Neural cell (in vitro differentiated cells): Measurements from ENCODE around the gene CCL28. TPM values are rescaled to one million over a fixed set of nuclear protein-coding genes. Genes with fewer than 3 reads are reported as not detected.

Source experiments
- H2AFZ ChIP-seq: fragments of 200-600, 300-800 bp; sonication (generic), shearing (Covaris generic); 2 replicates; pipeline ENCODE4 v1.6.0; 2014; ENCODE audit warnings: low read depth, mild to moderate bottlenecking, antibody characterized with exemption, low read length, moderate library complexity
- H3F3A ChIP-seq: fragments of 200-600 bp; shearing (Covaris generic); 2 replicates; pipeline ENCODE4 v1.6.1; 2016; ENCODE audit warnings: mild to moderate bottlenecking, moderate library complexity, mixed read lengths, antibody characterized with exemption, low read length; ENCODE audit not compliant: insufficient read depth, poor library complexity, severe bottlenecking
- H3K27ac ChIP-seq: fragments of 200-600, 300-800 bp; sonication (generic), shearing (Covaris generic); 2 replicates; pipeline ENCODE4 v1.5.1; 2014; ENCODE audit warnings: mild to moderate bottlenecking, low read length, moderate library complexity
- H3K27me3 ChIP-seq: fragments of 300-800, 200-600 bp; sonication (generic), shearing (Covaris generic); 2 replicates; pipeline ENCODE4 v1.6.0; 2014; ENCODE audit warnings: mild to moderate bottlenecking, low read depth, low read length, moderate library complexity; ENCODE audit not compliant: insufficient read depth
- H3K36me3 ChIP-seq: fragments of 300-800, 200-600 bp; sonication (generic), shearing (Covaris generic); 2 replicates; pipeline ENCODE4 v1.5.1; 2014; ENCODE audit warnings: mild to moderate bottlenecking, antibody characterized with exemption, low read length, moderate library complexity; ENCODE audit not compliant: insufficient read depth
- H3K4me2 ChIP-seq: fragments of 300-800, 200-600 bp; sonication (generic), shearing (Covaris generic); 2 replicates; pipeline ENCODE4 v1.6.0; 2014; ENCODE audit warnings: mild to moderate bottlenecking, low read length
- H3K4me3 ChIP-seq: fragments of 300-800, 200-600 bp; sonication (generic), shearing (Covaris generic); 2 replicates; pipeline ENCODE4 v1.5.1; 2014; ENCODE audit warnings: mild to moderate bottlenecking, low read length, moderate library complexity
- H3K79me2 ChIP-seq: fragments of 200-600 bp; shearing (Covaris generic); replicated peaks from 2 replicates; pipeline ENCODE4 v1.6.0; 2014; ENCODE audit warnings: mild to moderate bottlenecking, low read length, moderate library complexity; ENCODE audit not compliant: insufficient read depth
- H3K9ac ChIP-seq: fragments of 300-800, 200-600 bp; sonication (generic), shearing (Covaris generic); 2 replicates; pipeline ENCODE4 v1.6.1; 2016; ENCODE audit warnings: mild to moderate bottlenecking, low read length, mixed read lengths
- H3K9me2 ChIP-seq: fragments of 200-600 bp; shearing (Covaris generic); 2 replicates; pipeline ENCODE4 v1.6.1; 2016; ENCODE audit warnings: mild to moderate bottlenecking, low read length, mixed read lengths; ENCODE audit not compliant: insufficient read depth
- H3K9me3 ChIP-seq: fragments of 200-600, 300-800 bp; sonication (generic), shearing (Covaris generic); 2 replicates; pipeline ENCODE4 v1.6.1; 2016; ENCODE audit warnings: mild to moderate bottlenecking, mixed run types, low read length, moderate library complexity, mixed read lengths
- H4K20me1 ChIP-seq: fragments of 200-600 bp; shearing (Covaris generic); 2 replicates; pipeline ENCODE4 v1.6.1; 2016; ENCODE audit warnings: mild to moderate bottlenecking, mixed run types; ENCODE audit not compliant: insufficient read depth
- EP300 ChIP-seq: fragments of 450-650 bp; conservative IDR thresholded peaks from 2 replicates; pipeline ENCODE4 v1.6.1; 2014; ENCODE audit warnings: antibody characterized with exemption, mild to moderate bottlenecking, moderate library complexity; ENCODE audit not compliant: poor library complexity, severe bottlenecking
- EZH2 ChIP-seq: fragments of 200-600, 300-800 bp; shearing (Covaris generic), sonication (generic); IDR thresholded peaks from 2 replicates; pipeline ENCODE4 v1.6.1; 2014; ENCODE audit warnings: antibody characterized with exemption, low read length, borderline replicate concordance, mild to moderate bottlenecking; ENCODE audit not compliant: insufficient read depth, poor library complexity, severe bottlenecking
- MXI1 ChIP-seq: fragments of 450-650 bp; conservative IDR thresholded peaks from 2 replicates; pipeline ENCODE4 v1.6.1; 2014; ENCODE audit warnings: antibody characterized with exemption, mild to moderate bottlenecking; ENCODE audit not compliant: poor library complexity, severe bottlenecking
- POLR2AphosphoS5 ChIP-seq: IDR thresholded peaks from 2 replicates; pipeline ENCODE4 v1.6.1; 2012
- RAD21 ChIP-seq: fragments of 450-650 bp; conservative IDR thresholded peaks from 2 replicates; pipeline ENCODE4 v1.6.1; 2014; ENCODE audit warnings: antibody characterized with exemption, mild to moderate bottlenecking, moderate library complexity
- SMC3 ChIP-seq: fragments of 450-650 bp; conservative IDR thresholded peaks from 2 replicates; pipeline ENCODE4 v1.6.1; 2014; ENCODE audit warnings: antibody characterized with exemption, mild to moderate bottlenecking, moderate library complexity; ENCODE audit not compliant: poor library complexity
- TAF1 ChIP-seq: IDR thresholded peaks from 2 replicates; pipeline ENCODE4 v1.6.1; 2012; ENCODE audit warnings: low read depth
- polyA plus RNA-seq: library from polyadenylated mRNA; depleted of rRNA; stranded (reverse); fragments of >200 nt; gene quantifications from 2 replicates; pipeline ENCODE4 v1.2.3, GENCODE V29; 2014
- TF ChIP-seq, protein P1 (sequence below): fragments of 450-650 bp; IDR thresholded peaks from 2 replicates; pipeline ENCODE4 v1.5.1; 2014; ENCODE audit warnings: antibody characterized with exemption, mild to moderate bottlenecking, moderate library complexity; ENCODE audit not compliant: poor library complexity, severe bottlenecking
- TF ChIP-seq, protein P2 (sequence below): IDR thresholded peaks from 2 replicates; pipeline ENCODE4 v1.6.1; 2012; ENCODE audit warnings: borderline replicate concordance

CCL28 gene
- polyA plus RNA-seq, 1 donor from 2014 or later, result not detected

DNA sequence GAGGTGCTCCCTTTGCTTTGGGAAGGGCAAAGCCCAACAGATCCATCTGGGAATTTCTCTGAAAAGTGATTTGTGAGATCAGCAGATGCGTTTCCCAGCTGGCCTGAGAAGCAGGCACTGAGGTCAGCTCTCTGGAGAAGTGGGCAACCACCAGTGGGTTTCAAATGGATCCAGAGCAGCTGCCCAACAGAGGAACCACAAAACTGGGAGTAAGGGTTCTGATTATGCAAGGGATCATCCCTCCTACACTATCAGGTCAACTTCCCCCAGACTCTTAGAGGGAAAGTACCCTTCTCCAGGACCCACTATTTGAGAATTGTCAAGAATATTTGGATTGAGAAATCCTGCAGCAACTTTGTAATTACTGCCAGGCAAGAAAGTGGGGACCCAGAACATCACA lies 21.7 kb downstream of the CCL28 start:
- Histone ChIP-seq H3F3A (no peaks in the 10 kb centered on the region), H4K20me1 (no peaks in the 10 kb centered on the region), H3K9me2 (no peaks in the 10 kb centered on the region), H3K4me3 (no peak overlapping the region), H3K79me2 (no peaks in the 10 kb centered on the region), H3K4me2 (no peak overlapping the region), H3K27ac (no peak overlapping the region), H3K9me3 (no peaks in the 10 kb centered on the region), H3K9ac (no peak overlapping the region), H2AFZ (no peak overlapping the region), H3K36me3 (no peaks in the 10 kb centered on the region), H3K27me3 (no peaks in the 10 kb centered on the region)
- TF ChIP-seq, protein P1, sequence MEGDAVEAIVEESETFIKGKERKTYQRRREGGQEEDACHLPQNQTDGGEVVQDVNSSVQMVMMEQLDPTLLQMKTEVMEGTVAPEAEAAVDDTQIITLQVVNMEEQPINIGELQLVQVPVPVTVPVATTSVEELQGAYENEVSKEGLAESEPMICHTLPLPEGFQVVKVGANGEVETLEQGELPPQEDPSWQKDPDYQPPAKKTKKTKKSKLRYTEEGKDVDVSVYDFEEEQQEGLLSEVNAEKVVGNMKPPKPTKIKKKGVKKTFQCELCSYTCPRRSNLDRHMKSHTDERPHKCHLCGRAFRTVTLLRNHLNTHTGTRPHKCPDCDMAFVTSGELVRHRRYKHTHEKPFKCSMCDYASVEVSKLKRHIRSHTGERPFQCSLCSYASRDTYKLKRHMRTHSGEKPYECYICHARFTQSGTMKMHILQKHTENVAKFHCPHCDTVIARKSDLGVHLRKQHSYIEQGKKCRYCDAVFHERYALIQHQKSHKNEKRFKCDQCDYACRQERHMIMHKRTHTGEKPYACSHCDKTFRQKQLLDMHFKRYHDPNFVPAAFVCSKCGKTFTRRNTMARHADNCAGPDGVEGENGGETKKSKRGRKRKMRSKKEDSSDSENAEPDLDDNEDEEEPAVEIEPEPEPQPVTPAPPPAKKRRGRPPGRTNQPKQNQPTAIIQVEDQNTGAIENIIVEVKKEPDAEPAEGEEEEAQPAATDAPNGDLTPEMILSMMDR, result no peak
- TF ChIP-seq RAD21, result no peak
- no peak for TF ChIP-seq MXI1
- no peak for TF ChIP-seq EZH2
- no peak for TF ChIP-seq EP300
- TF ChIP-seq SMC3, result no peak
- no peak for TF ChIP-seq POLR2AphosphoS5
- TF ChIP-seq TAF1, result no peak
- TF ChIP-seq, protein P2, sequence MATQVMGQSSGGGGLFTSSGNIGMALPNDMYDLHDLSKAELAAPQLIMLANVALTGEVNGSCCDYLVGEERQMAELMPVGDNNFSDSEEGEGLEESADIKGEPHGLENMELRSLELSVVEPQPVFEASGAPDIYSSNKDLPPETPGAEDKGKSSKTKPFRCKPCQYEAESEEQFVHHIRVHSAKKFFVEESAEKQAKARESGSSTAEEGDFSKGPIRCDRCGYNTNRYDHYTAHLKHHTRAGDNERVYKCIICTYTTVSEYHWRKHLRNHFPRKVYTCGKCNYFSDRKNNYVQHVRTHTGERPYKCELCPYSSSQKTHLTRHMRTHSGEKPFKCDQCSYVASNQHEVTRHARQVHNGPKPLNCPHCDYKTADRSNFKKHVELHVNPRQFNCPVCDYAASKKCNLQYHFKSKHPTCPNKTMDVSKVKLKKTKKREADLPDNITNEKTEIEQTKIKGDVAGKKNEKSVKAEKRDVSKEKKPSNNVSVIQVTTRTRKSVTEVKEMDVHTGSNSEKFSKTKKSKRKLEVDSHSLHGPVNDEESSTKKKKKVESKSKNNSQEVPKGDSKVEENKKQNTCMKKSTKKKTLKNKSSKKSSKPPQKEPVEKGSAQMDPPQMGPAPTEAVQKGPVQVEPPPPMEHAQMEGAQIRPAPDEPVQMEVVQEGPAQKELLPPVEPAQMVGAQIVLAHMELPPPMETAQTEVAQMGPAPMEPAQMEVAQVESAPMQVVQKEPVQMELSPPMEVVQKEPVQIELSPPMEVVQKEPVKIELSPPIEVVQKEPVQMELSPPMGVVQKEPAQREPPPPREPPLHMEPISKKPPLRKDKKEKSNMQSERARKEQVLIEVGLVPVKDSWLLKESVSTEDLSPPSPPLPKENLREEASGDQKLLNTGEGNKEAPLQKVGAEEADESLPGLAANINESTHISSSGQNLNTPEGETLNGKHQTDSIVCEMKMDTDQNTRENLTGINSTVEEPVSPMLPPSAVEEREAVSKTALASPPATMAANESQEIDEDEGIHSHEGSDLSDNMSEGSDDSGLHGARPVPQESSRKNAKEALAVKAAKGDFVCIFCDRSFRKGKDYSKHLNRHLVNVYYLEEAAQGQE, result no peak

DNA sequence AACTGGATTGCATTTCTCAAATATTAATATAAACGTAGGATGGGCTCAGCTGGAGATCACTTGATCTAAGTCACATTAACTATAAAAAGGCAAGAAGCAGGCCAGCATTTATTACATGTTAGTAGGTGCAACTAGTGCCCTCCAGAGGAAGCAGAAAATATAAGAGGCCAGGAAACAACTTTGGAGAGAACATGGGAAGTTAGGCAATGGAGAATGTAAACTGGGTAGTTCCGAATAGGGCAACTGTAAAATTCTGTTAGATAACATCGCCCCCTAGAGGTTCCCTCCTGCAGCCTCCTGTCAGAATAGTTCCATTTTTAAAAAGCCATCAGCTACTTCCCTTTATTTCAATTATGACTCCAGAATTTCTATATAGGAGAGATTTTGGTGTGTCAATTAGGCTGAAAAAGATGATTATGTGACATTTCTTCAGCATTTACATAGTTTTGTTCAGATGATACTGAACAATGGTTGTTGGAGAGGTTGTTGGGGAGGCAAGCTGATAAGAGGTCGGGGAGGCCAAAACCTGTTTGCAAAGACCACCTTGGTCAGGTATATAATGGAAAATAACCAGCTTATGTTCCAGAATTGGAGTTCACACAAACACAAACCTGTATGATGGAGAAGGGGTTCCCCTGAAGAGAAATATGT lies 22.4 kb downstream of the CCL28 start:
- no peak overlapping the region for H2AFZ ChIP-seq
- H3F3A ChIP-seq, result no peaks in the 10 kb centered on the region
- no peak overlapping the region for H3K4me2 ChIP-seq
- no peaks in the 10 kb centered on the region for H3K36me3 ChIP-seq
- H3K9ac ChIP-seq, result no peak overlapping the region
- H3K4me3 ChIP-seq, result no peak overlapping the region
- no peaks in the 10 kb centered on the region for H3K79me2 ChIP-seq
- H3K9me3 ChIP-seq, result no peaks in the 10 kb centered on the region
- no peaks in the 10 kb centered on the region for H3K9me2 ChIP-seq
- H4K20me1 ChIP-seq, result no peaks in the 10 kb centered on the region
- no peak overlapping the region for H3K27ac ChIP-seq
- H3K27me3 ChIP-seq, result no peaks in the 10 kb centered on the region
- TF ChIP-seq, protein P1, result peak; percentile 89
- TF ChIP-seq TAF1 (no peak), POLR2AphosphoS5 (no peak), RAD21 (peak; percentile 81), EZH2 (no peak), EP300 (no peak), MXI1 (no peak), SMC3 (peak; percentile 75)
- TF ChIP-seq, protein P2, result no peak
